WERI-Rb-1 (cell line): Measurements from ENCODE around the gene TM9SF2.

ENCODE experiments used
- DNase-seq: peaks from one replicate; pipeline ENCODE4 v3.0.0-alpha.2; 2020
- H3K27ac ChIP-seq: fragments of 250-450 bp; sonication (Bioruptor Pico); 2 replicates; pipeline ENCODE4 v1.5.1; 2020; ENCODE audit warnings: mild to moderate bottlenecking, moderate library complexity
- H3K27me3 ChIP-seq: fragments of 250-450 bp; sonication (Bioruptor Pico); 2 replicates; pipeline ENCODE4 v1.5.1; 2021; ENCODE audit warnings: mild to moderate bottlenecking, low read depth, moderate library complexity; ENCODE audit not compliant: insufficient read depth, severe bottlenecking
- H3K36me3 ChIP-seq: fragments of 250-450 bp; sonication (Bioruptor Pico); 2 replicates; pipeline ENCODE4 v1.5.1; 2020; ENCODE audit warnings: mild to moderate bottlenecking, moderate library complexity
- H3K4me3 ChIP-seq: 2 replicates; pipeline ENCODE4 v1.5.1; 2011; ENCODE audit warnings: low read depth, mild to moderate bottlenecking, control low read depth, low read length
- H3K9me3 ChIP-seq: fragments of 250-450 bp; sonication (Bioruptor Pico); 2 replicates; pipeline ENCODE4 v1.5.1; 2021; ENCODE audit warnings: mild to moderate bottlenecking, moderate library complexity; ENCODE audit not compliant: severe bottlenecking
- CTCF ChIP-seq: IDR thresholded peaks from 2 replicates; pipeline ENCODE4 v1.5.1; 2011; ENCODE audit warnings: low read depth, mild to moderate bottlenecking, control low read depth, inconsistent platforms, low read length

TM9SF2 gene

GRCh38 chr13:99498171-99499161 lies 2.8 kb upstream of the TM9SF2 start:
- peaks cover 14% of the 10 kb centered on the region for H3K9me3 ChIP-seq
- TF ChIP-seq CTCF: no peak
- peak overlapping the region; percentile 80 for H3K4me3 ChIP-seq
- H3K36me3 ChIP-seq: peaks cover 7% of the 10 kb centered on the region; the same call in 1 of the 2 replicates
- peak; percentile 100 for DNase-seq
- H3K27ac ChIP-seq: peak overlapping the region; percentile 77
- H3K27me3 ChIP-seq: no peaks in the 10 kb centered on the region

- peaks cover 7% of the 10 kb centered on the region; the same call in 1 of the 2 replicates for H3K36me3 ChIP-seq
- H3K4me3 ChIP-seq: peak overlapping the region; percentile 76
- H3K9me3 ChIP-seq: peaks cover 2% of the 10 kb centered on the region
- TF ChIP-seq CTCF: no peak
- DNase-seq: no peak
- H3K27me3 ChIP-seq: no peaks in the 10 kb centered on the region
- peak overlapping the region; percentile 71 for H3K27ac ChIP-seq
Measured at GRCh38 chr13:99500839-99501183, 461 bp upstream of the TM9SF2 start.

- DNase-seq: peak; percentile 43
- Histone ChIP-seq H3K27ac (peak overlapping the region; percentile 71), H3K4me3 (peak overlapping the region; percentile 76), H3K9me3 (peaks cover 2% of the 10 kb centered on the region), H3K27me3 (no peaks in the 10 kb centered on the region), H3K36me3 (peaks cover 10% of the 10 kb centered on the region; the same call in 1 of the 2 replicates)
- TF ChIP-seq CTCF: no peak
Measured at GRCh38 chr13:99501848-99502301, 603 bp downstream of the TM9SF2 start.

GRCh38 chr13:99505814-99506269 lies 4.6 kb downstream of the TM9SF2 start:
- H3K4me3 ChIP-seq: no peak overlapping the region
- H3K9me3 ChIP-seq: peaks cover 4% of the 10 kb centered on the region
- H3K36me3 ChIP-seq: peaks cover 28% of the 10 kb centered on the region
- TF ChIP-seq CTCF: no peak
- DNase-seq: no peak
- no peak overlapping the region for H3K27ac ChIP-seq
- H3K27me3 ChIP-seq: no peaks in the 10 kb centered on the region

GRCh38 chr13:99506634-99507033 lies 5.4 kb downstream of the TM9SF2 start:
- no peak overlapping the region for H3K4me3 ChIP-seq
- no peak for DNase-seq
- H3K27me3 ChIP-seq: no peaks in the 10 kb centered on the region
- no peak for TF ChIP-seq CTCF
- H3K27ac ChIP-seq: no peak overlapping the region
- H3K9me3 ChIP-seq: peaks cover 4% of the 10 kb centered on the region
- H3K36me3 ChIP-seq: peaks cover 25% of the 10 kb centered on the region
